Spleen (tissue), 11 donors: ENCODE results near the gene HNRNPC. TPM values are rescaled to one million over a fixed set of nuclear protein-coding genes. Genes with fewer than 3 reads are reported as not detected.
A peak's percentile ranks its signal among the peaks of the same experiment; 100 is the strongest.

ENCODE experiments used
- DNase-seq: peaks from one replicate; pipeline ENCODE4 v3.0.0-alpha.2; 2020
- H3K27ac ChIP-seq, 8 donors: fragments of 200-600 bp; sonication (generic) in 7 of 8; 1 replicate in 4 of 8; 2 replicates in 4 of 8; pipeline versions ENCODE4 v1.5.0 to v1.8.0; 2016 to 2021; ENCODE audit warnings: inconsistent platforms in 4 of 8, mild to moderate bottlenecking in 4 of 8, moderate library complexity in 1 of 8
- H3K27me3 ChIP-seq, 7 donors: fragments of 200-600 bp; sonication (generic) in 6 of 7; replicated peaks in 1 of 7; 1 replicate in 4 of 7; 2 replicates in 3 of 7; pipeline versions ENCODE4 v1.5.0 to v1.8.0; 2016 to 2021; ENCODE audit warnings: inconsistent platforms in 3 of 7, mild to moderate bottlenecking in 1 of 7
- H3K36me3 ChIP-seq, 6 donors: fragments of 200-600 bp; sonication (generic) in 5 of 6; 1 replicate in 4 of 6; 2 replicates in 2 of 6; pipeline versions ENCODE4 v1.5.0 to v1.8.0; 2016 to 2021; ENCODE audit warnings: inconsistent platforms in 2 of 6
- H3K4me1 ChIP-seq, 6 donors: fragments of 200-600 bp; sonication (generic) in 5 of 6; 1 replicate in 3 of 6; 2 replicates in 3 of 6; pipeline versions ENCODE4 v1.5.0 to v1.8.0; 2016 to 2021; ENCODE audit warnings: inconsistent platforms in 3 of 6
- H3K4me3 ChIP-seq, 8 donors: fragments of 200-600 bp; sonication (generic) in 7 of 8; 1 replicate in 4 of 8; 2 replicates in 4 of 8; pipeline versions ENCODE4 v1.5.0 to v1.8.0; 2016 to 2021; ENCODE audit warnings: inconsistent platforms in 4 of 8, mild to moderate bottlenecking in 4 of 8, moderate library complexity in 2 of 8
- H3K9me3 ChIP-seq, 8 donors: fragments of 200-600 bp; sonication (generic) in 7 of 8; 1 replicate in 4 of 8; 2 replicates in 4 of 8; pipeline versions ENCODE4 v1.5.0 to v1.8.0; 2016 to 2021; ENCODE audit warnings: inconsistent platforms in 4 of 8
- POLR2A ChIP-seq, 3 donors: fragments of 450-650 bp; IDR thresholded peaks; one replicate each; pipeline ENCODE4 v1.5.1; 2017; ENCODE audit warnings: antibody characterized with exemption in 3 of 3, mild to moderate bottlenecking in 1 of 3
- POLR2AphosphoS5 ChIP-seq, 3 donors: sonication (generic); formaldehyde crosslinking; IDR thresholded peaks; one replicate each; pipeline ENCODE4 v1.5.1; 2017; ENCODE audit warnings: antibody characterized with exemption in 3 of 3
- WGBS, 5 donors: extraction: QIAGEN DNeasy Blood & Tissue Kit in 3 of 5; methylation state at CpG; one replicate each; pipeline versions ENCODE4 v1.1.5 to v1.1.7; 2013 to 2018; 5-methylcytosine and 5-hydroxymethylcytosine counted together
- intact Hi-C: fragments of 100-400 bp; cut with DNase I; formaldehyde crosslinking; loops from one replicate; pipeline ENCODE4 v1.15.0; 2023; ENCODE audit warnings: low total_unique reads
- polyA plus RNA-seq, 3 donors: library from polyadenylated mRNA; stranded (reverse); fragments of 200-250 nt; gene quantifications; one replicate each; pipeline ENCODE4 v1.2.1, GENCODE V29; 2013
- total RNA-seq, 7 donors: library from RNA; depleted of rRNA in 3 of 7; stranded (reverse); fragments of >200 nt in 3 of 7; fragmentation: NEBNext Ultra II Directional in 4 of 7; extraction: Animal tissue kit (Norgen Biotek cat#: 25700) in 4 of 7; gene quantifications; one replicate each; pipeline versions ENCODE4 v1.1.0 to v1.2.1, GENCODE V29; 2016 to 2021
- TF ChIP-seq, protein P1 (sequence below), 11 experiments: fragments of 200-600 bp in 7 of 11; fragments of 450-650 bp in 4 of 11; sonication (generic) in 4 of 11; IDR thresholded peaks in 8 of 11; conservative IDR thresholded peaks in 3 of 11; 1 replicate in 7 of 11; 2 replicates in 4 of 11; pipeline versions ENCODE4 v1.4.0 to v1.8.0; 2016 to 2021; ENCODE audit warnings: antibody characterized with exemption in 11 of 11, inconsistent platforms in 4 of 11, mild to moderate bottlenecking in 1 of 11
- donor health status: healthy with polysubstance abuse.
- donor health status: DM: no; HTN: no; CAD: no; lungs with moderate emphysema.
- donor health status: DM: no; HTN: no; CAD: no.
- donor health status: Bipolar disorder and iron deficiency.
- donor health status: healthy.
- donor health status: DM: no; HTN: no; CAD: no.
- donor health status: DM: yes; HTN: yes; CAD: no.

HNRNPC gene
- total and polyA plus RNA-seq, 10 donors: 374 to 824 (median 517) TPM

DNA sequence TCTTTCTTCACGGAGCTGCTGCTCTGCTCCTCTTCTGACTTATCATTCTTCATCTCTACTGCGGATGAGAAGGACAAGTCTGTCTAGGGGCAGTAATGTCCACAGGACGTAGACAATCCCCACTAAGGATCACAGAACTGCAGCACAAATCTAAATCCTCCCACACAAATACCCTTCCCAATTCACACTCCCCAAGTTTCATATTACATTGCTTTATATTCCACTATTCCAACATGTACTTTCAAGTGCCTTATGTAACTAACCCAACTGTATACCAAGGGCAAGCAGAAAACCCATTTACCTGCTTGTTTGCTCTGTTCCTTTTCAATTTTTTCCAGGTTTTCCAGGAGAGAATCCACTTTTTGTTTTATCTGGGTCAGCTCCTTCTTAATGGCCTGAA lies 57.7 kb downstream of the HNRNPC start:
- Histone ChIP-seq H3K27me3 (no peaks in the 10 kb centered on the region), H3K4me3 (no peak overlapping the region), H3K27ac (peak overlapping the region in 1 of 8 donors; percentile 11), H3K9me3 (no peaks in the 10 kb centered on the region), H3K4me1 (peaks cover 25 to 62% (median 33%) of the 10 kb centered on the region in 6 donors), H3K36me3 (peaks cover 3 to 100% (median 83%) of the 10 kb centered on the region in 6 donors)
- WGBS, 5 donors: 88 to 95% (median 90%) methylated on average over 3 of the region's 3 CpGs
- DNase-seq: no peak
- no peak for TF ChIP-seq POLR2AphosphoS5 (IDR thresholded peaks at IDR 0.05)
- TF ChIP-seq, protein P1, sequence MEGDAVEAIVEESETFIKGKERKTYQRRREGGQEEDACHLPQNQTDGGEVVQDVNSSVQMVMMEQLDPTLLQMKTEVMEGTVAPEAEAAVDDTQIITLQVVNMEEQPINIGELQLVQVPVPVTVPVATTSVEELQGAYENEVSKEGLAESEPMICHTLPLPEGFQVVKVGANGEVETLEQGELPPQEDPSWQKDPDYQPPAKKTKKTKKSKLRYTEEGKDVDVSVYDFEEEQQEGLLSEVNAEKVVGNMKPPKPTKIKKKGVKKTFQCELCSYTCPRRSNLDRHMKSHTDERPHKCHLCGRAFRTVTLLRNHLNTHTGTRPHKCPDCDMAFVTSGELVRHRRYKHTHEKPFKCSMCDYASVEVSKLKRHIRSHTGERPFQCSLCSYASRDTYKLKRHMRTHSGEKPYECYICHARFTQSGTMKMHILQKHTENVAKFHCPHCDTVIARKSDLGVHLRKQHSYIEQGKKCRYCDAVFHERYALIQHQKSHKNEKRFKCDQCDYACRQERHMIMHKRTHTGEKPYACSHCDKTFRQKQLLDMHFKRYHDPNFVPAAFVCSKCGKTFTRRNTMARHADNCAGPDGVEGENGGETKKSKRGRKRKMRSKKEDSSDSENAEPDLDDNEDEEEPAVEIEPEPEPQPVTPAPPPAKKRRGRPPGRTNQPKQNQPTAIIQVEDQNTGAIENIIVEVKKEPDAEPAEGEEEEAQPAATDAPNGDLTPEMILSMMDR (IDR thresholded peaks at IDR 0.05 in 8 of 11, conservative IDR thresholded peaks at IDR 0.05 in 3 of 11): no peak
- TF ChIP-seq POLR2A (IDR thresholded peaks at IDR 0.05): no peak
- intact Hi-C loops: no loop called here

DNA sequence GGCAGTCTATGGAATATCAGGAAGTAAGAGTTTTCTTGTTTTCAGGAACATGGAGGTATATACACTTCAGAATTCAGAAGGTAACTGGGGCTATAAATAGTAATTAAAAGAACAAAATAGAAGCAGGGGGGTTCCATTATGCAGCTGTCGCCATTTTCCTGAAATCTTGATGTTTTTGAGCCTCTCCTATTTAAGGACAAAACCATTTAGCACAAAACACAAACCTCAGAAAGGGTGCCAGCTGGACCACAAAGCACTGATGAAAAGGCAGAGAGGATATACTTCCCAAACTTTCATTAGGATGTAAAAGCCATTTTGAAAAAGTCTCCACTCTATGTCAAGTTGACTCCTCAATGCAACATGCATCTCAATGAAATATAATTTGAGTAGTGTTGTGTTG lies 59.2 kb downstream of the HNRNPC start:
- Histone ChIP-seq H3K27ac (no peak overlapping the region), H3K36me3 (peaks cover 3 to 100% (median 79%) of the 10 kb centered on the region in 6 donors)

DNA sequence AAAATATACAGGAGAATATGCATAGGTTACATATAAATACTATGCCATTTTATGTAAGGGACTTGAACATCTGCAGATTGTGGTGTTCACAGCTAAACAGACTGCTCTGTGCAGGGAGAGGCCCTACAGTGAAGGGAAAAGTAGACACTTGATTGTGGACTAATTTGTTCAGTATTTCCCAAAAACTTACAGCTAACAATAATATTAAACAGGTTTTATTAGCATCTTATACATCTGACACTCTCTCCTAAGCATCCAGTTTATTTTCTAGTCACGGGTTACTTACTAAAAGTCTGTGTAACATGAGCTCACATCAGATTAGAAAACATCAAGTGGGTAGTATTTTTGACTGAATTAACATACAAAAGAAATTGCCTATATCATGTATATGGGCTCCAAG lies 60.1 kb downstream of the HNRNPC start:
- H3K27me3 ChIP-seq: no peaks in the 10 kb centered on the region
- H3K4me3 ChIP-seq: no peak overlapping the region
- H3K27ac ChIP-seq: no peak overlapping the region
- 85 to 100% (median 93%) methylated on average over 1 of the region's 1 CpG for WGBS, 5 donors
- TF ChIP-seq POLR2AphosphoS5 (IDR thresholded peaks at IDR 0.05): no peak
- TF ChIP-seq, protein P1 (IDR thresholded peaks at IDR 0.05 in 8 of 11, conservative IDR thresholded peaks at IDR 0.05 in 3 of 11): no peak
- TF ChIP-seq POLR2A (IDR thresholded peaks at IDR 0.05): no peak
- H3K4me1 ChIP-seq: peaks cover 3 to 39% (median 13%) of the 10 kb centered on the region in 6 donors
- H3K9me3 ChIP-seq: no peaks in the 10 kb centered on the region
- peaks cover 3 to 100% (median 76%) of the 10 kb centered on the region in 6 donors for H3K36me3 ChIP-seq
- intact Hi-C loops: no loop called here
- no peak for DNase-seq

More for the DNA sequence above, 59.2 kb downstream of the HNRNPC start:
- intact Hi-C loops: no loop called here
- peaks cover 12 to 47% (median 20%) of the 10 kb centered on the region in 6 donors for H3K4me1 ChIP-seq
- H3K9me3 ChIP-seq: no peaks in the 10 kb centered on the region
- H3K27me3 ChIP-seq: no peaks in the 10 kb centered on the region
- TF ChIP-seq POLR2A (IDR thresholded peaks at IDR 0.05) (no peak), POLR2AphosphoS5 (IDR thresholded peaks at IDR 0.05) (no peak)
- TF ChIP-seq, protein P1 (IDR thresholded peaks at IDR 0.05 in 8 of 11, conservative IDR thresholded peaks at IDR 0.05 in 3 of 11): no peak
- no peak for DNase-seq
- WGBS, 5 donors: 87 to 98% (median 94%) methylated on average over 1 of the region's 1 CpG
- no peak overlapping the region for H3K4me3 ChIP-seq

DNA sequence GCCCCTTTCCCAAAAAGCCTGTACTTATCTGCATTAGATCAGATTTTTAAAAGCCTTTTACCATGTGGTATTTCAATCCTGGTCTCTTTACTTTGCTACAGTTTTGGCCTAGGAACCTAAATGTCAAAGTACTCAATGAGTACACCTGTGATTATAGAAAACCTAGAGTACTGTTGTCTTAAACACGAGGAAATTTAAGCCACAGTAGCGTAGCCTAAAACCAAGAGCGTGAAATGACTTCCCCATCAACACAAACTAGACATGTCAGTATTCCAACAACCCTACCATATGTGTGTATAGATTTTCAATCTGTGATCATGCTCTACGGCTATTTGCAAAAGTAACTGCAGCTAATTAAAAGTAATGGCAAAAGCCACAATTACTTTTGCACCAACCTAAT lies 60.7 kb downstream of the HNRNPC start:
- H3K4me3 ChIP-seq: no peak overlapping the region
- peaks cover 0 to 33% (median 6%) of the 10 kb centered on the region in 6 donors for H3K4me1 ChIP-seq
- TF ChIP-seq, protein P1 (IDR thresholded peaks at IDR 0.05 in 8 of 11, conservative IDR thresholded peaks at IDR 0.05 in 3 of 11): no peak
- TF ChIP-seq POLR2A (IDR thresholded peaks at IDR 0.05) (no peak), POLR2AphosphoS5 (IDR thresholded peaks at IDR 0.05) (no peak)
- peaks cover 3 to 97% (median 73%) of the 10 kb centered on the region in 6 donors for H3K36me3 ChIP-seq
- H3K9me3 ChIP-seq: no peaks in the 10 kb centered on the region
- no peak for DNase-seq
- no peaks in the 10 kb centered on the region for H3K27me3 ChIP-seq
- intact Hi-C loops: no loop called here
- H3K27ac ChIP-seq: no peak overlapping the region
- 90 to 97% (median 95%) methylated on average over 4 of the region's 4 CpGs for WGBS, 5 donors
